HG03045 (cell line): Measurements from ENCODE around the gene TTLL3.
"Not testable (repeated sequence)": the region's sequence is repeated elsewhere in the genome, so short reads cannot be mapped to it uniquely, and the experiment has no call there.

ENCODE experiments used
- ATAC-seq: cut with Tn5 transposase; IDR thresholded peaks from one replicate; pipeline ENCODE4 v1.9.1; 2021; ENCODE audit warnings: mild to moderate bottlenecking, moderate library complexity; ENCODE audit not compliant: unreplicated experiment

TTLL3 gene

DNA sequence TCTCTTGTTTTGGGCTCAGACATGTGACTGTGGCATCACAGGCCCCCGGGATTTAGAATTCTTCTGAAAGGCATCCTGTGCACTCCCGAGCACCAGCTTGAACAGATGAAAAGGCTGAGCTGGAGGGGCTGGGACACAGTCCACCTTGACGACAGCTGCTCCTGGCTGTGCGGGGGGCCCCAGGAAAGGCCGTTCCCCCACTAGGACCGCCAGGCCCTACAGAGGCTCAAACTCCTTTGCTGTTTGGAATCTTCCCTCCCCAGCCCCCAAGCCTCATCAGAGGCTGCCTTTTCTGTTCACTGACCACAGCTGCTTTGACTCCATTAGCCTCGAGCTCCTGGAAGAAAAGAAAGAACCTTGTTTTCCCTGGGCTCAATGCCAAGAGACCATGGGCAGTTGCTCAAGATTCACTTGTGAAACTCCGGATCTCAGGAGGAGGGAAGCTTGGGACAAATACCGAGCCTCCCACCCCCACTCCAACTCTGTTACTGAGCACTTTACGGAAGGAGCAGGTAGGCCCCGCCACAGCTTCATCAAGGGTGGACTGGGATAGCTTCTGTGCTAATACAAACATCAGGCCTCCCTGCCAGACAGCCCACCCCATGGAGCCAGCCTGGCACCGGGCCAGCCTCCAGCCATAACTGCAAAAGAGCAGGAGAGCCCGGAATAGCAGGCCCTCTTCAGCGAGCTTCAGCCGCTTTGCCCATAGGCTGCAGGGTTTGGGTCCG, 54.3 kb downstream of the TTLL3 start:
- no peak for ATAC-seq

DNA sequence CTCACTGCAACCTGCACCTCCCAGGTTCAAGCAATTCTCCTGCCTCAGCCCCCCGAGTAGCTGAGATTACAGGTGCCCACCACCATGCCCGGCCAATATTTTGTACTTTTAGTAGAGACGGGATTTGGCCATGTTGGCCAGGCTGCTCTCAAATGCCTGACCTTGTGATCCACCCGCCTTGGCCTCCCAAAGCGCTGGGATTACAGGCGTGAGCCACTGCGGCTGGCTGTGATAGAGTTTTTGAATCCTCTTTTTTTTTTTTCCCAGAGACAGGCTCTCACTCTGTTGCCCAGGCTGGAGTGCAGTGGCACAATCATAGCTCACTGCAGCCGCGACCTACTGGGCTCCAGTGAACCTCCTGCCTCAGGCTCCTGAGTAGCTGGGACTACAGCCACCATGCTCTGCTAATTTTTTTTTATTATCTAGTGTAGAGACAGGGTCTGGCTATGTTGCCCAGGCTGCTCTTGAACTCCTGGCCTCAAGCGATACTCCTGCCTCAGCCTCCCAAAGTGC, 55.1 kb downstream of the TTLL3 start:
- ATAC-seq, result not testable (repeated sequence)

GRCh38 chr3:9866639-9867038, 56.6 kb downstream of the TTLL3 start:
- ATAC-seq, result no peak

DNA sequence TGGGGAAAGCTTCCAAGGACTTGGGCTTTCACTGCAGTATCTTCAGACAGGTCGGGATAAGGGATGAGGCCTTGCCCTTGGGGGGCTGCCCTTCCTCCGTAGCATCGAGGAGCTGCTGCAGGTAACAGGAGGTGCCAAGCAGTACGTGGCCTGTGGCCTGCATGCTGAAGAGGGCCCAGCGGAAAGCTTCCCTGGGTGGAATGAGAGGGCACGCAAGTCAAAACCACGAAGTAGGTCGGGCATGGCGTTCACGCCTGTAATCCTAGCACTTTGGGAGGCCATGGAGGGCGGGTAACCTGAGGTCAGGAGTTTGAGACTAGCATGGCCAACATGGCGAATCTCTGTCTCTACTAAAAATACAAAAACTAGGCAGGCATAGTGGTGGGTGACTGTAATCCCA, 57.0 kb downstream of the TTLL3 start:
- no peak for ATAC-seq

GRCh38 chr3:9869955-9870354, 59.9 kb downstream of the TTLL3 start:
- no peak for ATAC-seq

GRCh38 chr3:9870978-9871377, 60.9 kb downstream of the TTLL3 start:
- ATAC-seq, result no peak

DNA sequence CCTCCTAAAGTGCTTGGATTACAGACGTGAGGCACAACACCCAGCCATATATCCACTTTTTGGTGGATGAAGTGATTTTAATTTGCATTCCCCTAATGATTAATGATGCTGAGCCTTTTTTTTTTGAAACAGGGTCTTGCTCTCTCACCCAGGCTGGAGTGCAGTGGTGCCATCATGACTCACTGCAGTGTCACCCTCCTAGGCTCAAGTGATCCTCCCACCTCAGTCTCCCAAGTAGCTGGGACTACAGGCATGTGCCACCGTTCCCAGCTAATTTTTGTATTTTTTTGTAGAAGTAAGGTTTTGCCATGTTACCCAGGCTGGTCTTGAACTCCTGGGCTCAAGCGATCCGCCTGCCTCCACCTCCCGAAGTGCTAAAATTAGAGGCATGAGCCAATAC, 62.0 kb downstream of the TTLL3 start:
- ATAC-seq, result not testable (repeated sequence)

DNA sequence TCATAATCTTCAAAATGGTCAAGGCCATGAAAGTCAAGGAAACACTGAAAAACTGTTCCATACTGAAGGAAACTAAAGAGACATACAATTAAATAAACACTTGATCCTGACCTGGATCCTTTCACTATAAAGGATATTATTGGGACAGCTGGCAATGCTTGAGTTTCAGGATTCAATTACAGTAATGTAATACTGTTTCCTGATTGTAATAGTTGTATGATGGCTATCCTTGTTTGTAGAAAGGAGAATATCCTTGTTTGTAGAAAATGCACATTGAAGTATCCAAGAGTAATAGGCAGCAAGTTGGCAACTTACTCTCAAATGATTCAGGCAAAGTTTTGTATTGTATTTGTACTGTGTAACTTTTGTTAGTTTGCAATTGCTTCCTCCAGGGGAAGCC, 65.4 kb downstream of the TTLL3 start:
- ATAC-seq, result no peak

GRCh38 chr3:9876255-9876654, 66.2 kb downstream of the TTLL3 start:
- not testable (repeated sequence) for ATAC-seq

DNA sequence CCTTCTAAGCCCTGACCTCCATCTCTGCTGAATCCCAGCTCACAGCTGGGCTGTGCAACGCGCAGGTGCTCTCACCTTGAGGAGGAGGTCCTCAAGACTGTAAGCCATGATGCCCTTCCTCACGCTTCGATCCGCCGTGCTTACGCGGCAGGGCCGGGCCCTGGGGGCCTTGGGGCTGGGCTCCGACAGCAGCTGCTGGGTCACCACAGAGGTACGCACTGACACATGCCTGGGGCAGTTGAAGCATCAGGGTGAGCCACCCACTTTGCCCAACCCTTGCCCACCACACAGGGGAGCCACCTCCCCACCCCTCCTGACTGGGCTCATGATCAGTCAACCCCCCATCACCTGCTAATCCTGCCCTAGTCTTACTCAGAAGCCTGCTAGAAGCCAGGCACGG, 66.9 kb downstream of the TTLL3 start:
- ATAC-seq, result no peak

- ATAC-seq, result no peak
Measured at GRCh38 chr3:9878700-9879099, 68.6 kb downstream of the TTLL3 start.

GRCh38 chr3:9879830-9880549, 69.9 kb downstream of the TTLL3 start, which contains the start of gene CIDEC:
CIDEC (minus strand) TSS chr3:9880253; CDS start chr3:9878486, 1,767 bp downstream.
- ATAC-seq, result no peak

- no peak for ATAC-seq
Measured at GRCh38 chr3:9881441-9881840, 71.4 kb downstream of the TTLL3 start.

- no peak for ATAC-seq
Measured at GRCh38 chr3:9883706-9884554, 73.9 kb downstream of the TTLL3 start.

- no peak for ATAC-seq
Measured at GRCh38 chr3:9884555-9885165, 74.6 kb downstream of the TTLL3 start.
